Lower leg skin (tissue), 4 donors: ENCODE results near the gene SIGMAR1. TPM values are rescaled to one million over a fixed set of nuclear protein-coding genes. Genes with fewer than 3 reads are reported as not detected.

Experiments
- DNase-seq, 2 donors: peaks; one replicate each; pipeline ENCODE4 v3.0.0-alpha.2; 2019; ENCODE audit warnings: low spot score in 2 of 2
- H3K4me3 ChIP-seq: fragments of 200-600 bp; sonication (generic); 2 replicates; pipeline ENCODE4 v1.5.1; 2017; ENCODE audit warnings: mild to moderate bottlenecking, low read depth; ENCODE audit not compliant: poor library complexity, severe bottlenecking
- POLR2A ChIP-seq, 2 donors: fragments of 450-650 bp; IDR thresholded peaks; one replicate each; pipeline ENCODE4 v1.6.1; 2016 to 2017; ENCODE audit warnings: antibody characterized with exemption in 2 of 2, mild to moderate bottlenecking in 1 of 2, moderate library complexity in 1 of 2
- WGBS, 2 donors: methylation state at CpG; one replicate each; pipeline ENCODE4 v1.1.5; 2018; 5-methylcytosine and 5-hydroxymethylcytosine counted together
- intact Hi-C: fragments of 100-400 bp; cut with DNase I; formaldehyde crosslinking; loops from one replicate; pipeline ENCODE4 v1.15.0; 2023; ENCODE audit warnings: low total_unique reads
- total RNA-seq, 4 donors: library from RNA; depleted of rRNA; stranded (reverse); fragments of >200 nt; gene quantifications; one replicate each; pipeline ENCODE4 v1.1.0, GENCODE V29; 2016
- TF ChIP-seq, protein P1 (sequence below), 3 donors: fragments of 450-650 bp; IDR thresholded peaks; one replicate each; pipeline ENCODE4 v1.5.1; 2016; ENCODE audit warnings: antibody characterized with exemption in 3 of 3, mild to moderate bottlenecking in 3 of 3, moderate library complexity in 2 of 3

Gene SIGMAR1
- total RNA-seq, 4 donors from 2014 or later, result 99.1 to 130 (median 107) TPM

DNA sequence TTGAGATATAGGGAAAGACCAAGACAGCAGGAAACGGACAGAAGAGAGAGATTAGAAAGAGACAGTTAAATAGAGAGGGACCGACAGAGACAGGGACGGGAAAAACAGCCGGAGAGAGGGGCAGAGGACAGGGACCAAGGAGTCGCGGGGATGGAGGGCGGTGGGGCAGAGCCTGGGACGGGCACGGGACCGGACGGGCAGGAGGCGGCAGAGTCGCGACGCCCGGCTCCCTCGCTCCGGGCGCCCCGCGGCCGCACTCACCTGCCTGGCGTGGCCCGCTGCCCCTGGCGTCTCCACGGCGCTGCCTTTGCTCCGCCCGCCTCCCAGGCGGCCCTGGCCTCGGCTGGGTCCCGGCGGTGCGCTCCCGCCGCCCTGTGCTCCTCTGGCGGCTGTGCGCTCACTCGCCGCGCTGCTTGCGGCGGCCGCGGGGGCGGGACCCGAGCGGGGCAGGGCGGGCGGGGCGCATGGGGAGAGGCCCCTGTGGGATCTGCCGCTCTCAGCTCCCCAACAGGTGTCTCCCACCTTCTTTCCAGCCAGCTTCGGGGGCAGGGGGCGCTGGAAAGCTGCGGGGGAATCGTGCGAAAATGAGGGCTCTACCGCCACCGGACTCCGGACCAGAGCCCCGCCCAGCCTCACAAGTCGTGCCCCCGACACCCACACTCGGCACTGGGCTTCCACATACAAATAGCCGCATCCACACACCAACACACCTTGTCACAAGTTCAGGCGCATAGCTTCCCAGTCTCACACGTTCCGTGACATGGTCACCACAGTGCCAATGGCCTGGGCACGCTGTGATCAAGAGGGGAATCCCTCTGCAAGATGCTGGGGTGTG, 8.7 kb downstream of the SIGMAR1 start, which contains the start of gene ARID3C:
Gene ARID3C (minus strand): TSS at position 411 of the 835 bp plus-strand sequence. CDS start 1,052 bp downstream, outside the sequence.
- no peak for DNase-seq
- WGBS, 2 donors, result 2% methylated on average over 34 to 60 of the region's 69 CpGs
- TF ChIP-seq, protein P1, sequence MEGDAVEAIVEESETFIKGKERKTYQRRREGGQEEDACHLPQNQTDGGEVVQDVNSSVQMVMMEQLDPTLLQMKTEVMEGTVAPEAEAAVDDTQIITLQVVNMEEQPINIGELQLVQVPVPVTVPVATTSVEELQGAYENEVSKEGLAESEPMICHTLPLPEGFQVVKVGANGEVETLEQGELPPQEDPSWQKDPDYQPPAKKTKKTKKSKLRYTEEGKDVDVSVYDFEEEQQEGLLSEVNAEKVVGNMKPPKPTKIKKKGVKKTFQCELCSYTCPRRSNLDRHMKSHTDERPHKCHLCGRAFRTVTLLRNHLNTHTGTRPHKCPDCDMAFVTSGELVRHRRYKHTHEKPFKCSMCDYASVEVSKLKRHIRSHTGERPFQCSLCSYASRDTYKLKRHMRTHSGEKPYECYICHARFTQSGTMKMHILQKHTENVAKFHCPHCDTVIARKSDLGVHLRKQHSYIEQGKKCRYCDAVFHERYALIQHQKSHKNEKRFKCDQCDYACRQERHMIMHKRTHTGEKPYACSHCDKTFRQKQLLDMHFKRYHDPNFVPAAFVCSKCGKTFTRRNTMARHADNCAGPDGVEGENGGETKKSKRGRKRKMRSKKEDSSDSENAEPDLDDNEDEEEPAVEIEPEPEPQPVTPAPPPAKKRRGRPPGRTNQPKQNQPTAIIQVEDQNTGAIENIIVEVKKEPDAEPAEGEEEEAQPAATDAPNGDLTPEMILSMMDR (IDR thresholded peaks at IDR 0.05), result no peak
- TF ChIP-seq POLR2A (IDR thresholded peaks at IDR 0.05), result no peak
- H3K4me3 ChIP-seq, result no peak within 1 kb of the TSS
- intact Hi-C loops, result no loop called here

DNA sequence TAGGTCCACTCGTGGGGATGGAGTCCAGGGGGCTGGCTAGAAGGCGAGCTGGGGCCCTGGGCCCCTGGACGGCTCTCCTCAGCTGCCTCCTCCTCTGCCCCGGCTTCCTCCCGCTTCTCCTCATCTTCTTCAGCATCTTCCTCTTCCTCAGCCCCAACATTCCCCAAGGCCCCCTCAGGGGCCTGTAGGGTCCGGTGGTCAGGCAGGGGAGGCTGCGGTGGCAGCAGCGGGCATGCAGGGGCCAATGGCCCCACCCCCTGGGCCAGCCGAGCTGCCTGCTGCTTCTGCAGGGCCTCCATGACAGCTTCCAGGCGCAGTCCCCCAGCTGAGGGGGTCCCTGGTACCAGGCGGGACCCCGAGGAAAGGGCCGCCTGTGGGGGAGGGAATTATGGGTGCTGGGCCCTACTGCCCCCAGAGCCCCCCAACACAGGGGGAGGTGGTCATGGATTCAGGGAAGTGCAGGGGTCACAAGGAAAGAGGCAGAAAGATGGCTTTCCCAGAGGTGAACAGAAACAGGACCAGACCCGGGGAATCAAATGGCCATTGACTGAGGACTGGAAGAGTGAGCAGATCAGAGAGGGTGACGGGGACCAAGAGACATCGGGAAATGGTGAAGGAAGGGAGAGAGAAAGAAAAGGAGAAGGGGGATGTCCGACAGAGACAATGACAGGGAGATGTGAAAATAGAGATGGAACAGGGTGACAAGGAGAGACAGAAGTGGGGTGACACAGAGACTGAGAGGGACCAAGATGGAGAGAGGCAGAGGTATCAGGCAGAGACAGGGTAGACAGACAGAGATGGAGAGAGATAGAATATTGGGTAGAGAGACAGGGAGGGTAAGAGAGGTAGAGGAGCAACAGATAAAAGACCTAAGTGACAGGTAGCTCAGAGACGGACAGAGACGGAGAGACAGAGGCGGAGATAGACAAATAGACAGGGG, 9.6 kb downstream of the SIGMAR1 start:
- TF ChIP-seq POLR2A (IDR thresholded peaks at IDR 0.05), result no peak
- TF ChIP-seq, protein P1 (IDR thresholded peaks at IDR 0.05), result no peak
- H3K4me3 ChIP-seq, result no peak overlapping the region
- DNase-seq, result no peak
- 49 to 51% methylated on average over 19 to 20 of the region's 20 CpGs for WGBS, 2 donors
- intact Hi-C loops, result no loop called here

DNA sequence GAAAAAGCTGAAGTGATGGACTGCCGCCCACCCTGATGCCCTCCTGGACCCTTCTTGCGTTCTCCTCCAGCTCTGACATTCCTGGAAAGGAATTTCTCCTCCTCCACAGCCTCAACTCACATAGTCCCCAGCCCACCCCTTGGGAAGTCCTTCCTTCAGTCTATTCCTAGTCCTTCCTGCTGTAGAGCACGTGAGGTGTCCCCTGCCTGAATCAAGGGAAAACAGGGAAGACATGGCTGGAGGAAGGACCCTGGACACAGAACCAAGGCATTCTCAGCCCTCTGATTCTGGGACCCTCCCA, 12.5 kb downstream of the SIGMAR1 start:
- WGBS, 2 donors, result 75 to 82% methylated on average over 3 of the region's 3 CpGs
- no peak for DNase-seq
- H3K4me3 ChIP-seq, result no peak overlapping the region
- intact Hi-C loops, result no loop called here
- TF ChIP-seq, protein P1 (IDR thresholded peaks at IDR 0.05), result no peak
- no peak for TF ChIP-seq POLR2A (IDR thresholded peaks at IDR 0.05)

DNA sequence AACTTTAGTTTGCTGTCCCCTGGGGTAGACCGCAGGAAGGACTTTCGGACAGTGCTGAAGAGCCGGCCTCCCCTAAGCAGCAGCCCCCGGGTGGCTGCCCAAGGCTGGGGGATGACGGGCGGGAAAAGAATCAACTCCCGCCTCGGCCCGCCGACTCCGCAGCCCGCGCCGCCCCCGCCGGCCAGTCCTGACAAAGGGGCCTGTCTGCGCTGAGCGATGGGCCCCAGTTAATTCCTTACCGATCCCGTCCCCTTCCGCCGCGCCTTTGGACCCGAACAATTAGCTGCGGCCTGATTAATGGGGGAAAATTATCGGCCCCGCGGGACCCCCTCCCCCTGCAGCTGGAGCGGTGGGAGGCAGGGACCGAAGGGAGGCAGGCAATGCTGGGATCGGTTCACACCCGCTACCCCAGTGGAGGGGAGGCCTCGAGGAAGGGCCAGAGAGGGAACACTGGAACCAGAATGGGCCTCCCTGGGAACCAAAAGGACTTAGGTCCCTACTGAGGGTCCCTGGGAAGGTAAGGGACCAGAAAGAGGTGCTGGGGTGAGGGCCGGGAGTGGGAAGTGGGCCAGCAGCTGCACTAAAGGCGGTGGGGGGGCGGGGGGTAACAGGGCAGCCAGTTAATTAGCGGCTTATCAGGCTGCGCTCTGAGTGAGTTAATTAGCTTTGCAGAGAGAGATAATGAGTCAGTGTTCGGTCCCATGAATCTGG, 13.0 kb downstream of the SIGMAR1 start:
- TF ChIP-seq, protein P1 (IDR thresholded peaks at IDR 0.05), result no peak
- no peak for TF ChIP-seq POLR2A (IDR thresholded peaks at IDR 0.05)
- no peak for DNase-seq
- intact Hi-C loops, result no loop called here
- 48 to 65% methylated on average over 32 to 34 of the region's 39 CpGs for whole genome bisulfite sequencing, 2 donors
- no peak overlapping the region for H3K4me3 ChIP-seq

DNA sequence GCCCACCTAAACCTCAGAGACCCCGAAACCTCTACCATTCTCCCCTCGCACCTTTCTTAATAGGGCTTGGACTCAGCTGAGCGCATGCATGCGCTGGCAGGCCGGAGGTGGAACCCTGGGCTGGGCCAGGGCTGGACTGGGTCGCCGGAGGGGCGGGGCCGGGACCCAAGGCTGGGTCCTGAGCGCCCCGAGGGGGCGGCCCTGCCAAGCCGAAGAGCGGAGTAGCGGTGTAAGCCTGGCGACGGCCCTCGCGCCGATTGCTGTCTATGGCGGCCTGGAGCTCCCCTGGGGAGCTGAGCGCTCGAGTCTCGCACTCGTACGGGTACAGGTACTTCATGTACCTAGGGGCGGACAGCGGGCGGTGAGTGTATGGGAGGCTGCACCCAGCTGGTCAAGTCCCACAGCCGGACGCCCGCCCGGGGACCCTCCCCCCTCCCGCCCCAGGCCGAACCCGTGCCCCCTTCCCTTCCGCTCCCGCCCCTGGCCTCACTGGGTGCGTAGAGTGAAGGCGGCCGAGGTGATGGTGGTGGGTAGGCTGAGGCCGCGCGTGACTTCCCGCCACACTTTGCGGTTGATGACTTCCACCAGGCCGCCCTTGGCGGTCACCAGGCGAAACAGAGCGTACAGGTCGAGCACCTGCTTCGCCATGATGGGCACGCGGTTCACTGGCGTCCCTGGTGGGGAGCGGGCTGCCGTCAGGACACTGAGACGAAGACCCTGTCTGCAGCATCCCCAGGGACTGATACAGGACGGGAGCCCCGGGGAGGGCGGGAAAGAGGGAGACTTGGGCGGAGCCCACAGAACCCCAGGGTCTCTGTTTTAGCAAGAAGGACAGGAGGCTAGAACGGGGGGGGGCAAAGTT, 14.0 kb downstream of the SIGMAR1 start:
- WGBS, 2 donors, result 29 to 40% methylated on average over 35 to 46 of the region's 63 CpGs
- TF ChIP-seq, protein P1 (IDR thresholded peaks at IDR 0.05), result no peak
- TF ChIP-seq POLR2A (IDR thresholded peaks at IDR 0.05), result no peak
- no peak for DNase-seq
- intact Hi-C loops, result no loop called here
- no peak overlapping the region for H3K4me3 ChIP-seq
